Suppressor macrophage treated with lipopolysaccharide for 4 hours (primary cell): ENCODE results near the gene PNPLA6.
"Not testable (repeated sequence)": the region's sequence is repeated elsewhere in the genome, so short reads cannot be mapped to it uniquely, and the experiment has no call there.

ENCODE experiments used
- DNase-seq: peaks from one replicate; pipeline ENCODE4 v3.0.0-alpha.2; 2020

Gene PNPLA6

DNA sequence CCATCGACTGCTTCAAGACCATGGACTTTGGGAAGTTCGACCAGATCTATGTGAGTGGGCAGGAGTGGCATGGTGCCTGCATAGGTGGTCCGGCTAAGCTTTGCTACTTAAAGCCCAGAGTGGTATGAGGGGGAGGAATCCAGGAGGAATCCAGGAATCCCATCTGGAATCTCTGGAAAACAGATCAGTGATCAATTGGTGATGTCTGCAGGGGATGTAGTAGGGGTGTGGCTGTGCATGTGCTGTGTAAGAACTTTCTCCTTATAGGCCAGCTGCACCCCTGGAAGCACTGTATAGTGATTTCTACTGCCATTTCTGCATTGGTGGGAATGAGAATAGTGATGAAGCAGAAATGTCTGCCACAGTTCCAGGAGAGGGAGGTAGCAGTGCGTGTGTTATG, 23.6 kb downstream of the PNPLA6 start:
- DNase-seq, result no peak

DNA sequence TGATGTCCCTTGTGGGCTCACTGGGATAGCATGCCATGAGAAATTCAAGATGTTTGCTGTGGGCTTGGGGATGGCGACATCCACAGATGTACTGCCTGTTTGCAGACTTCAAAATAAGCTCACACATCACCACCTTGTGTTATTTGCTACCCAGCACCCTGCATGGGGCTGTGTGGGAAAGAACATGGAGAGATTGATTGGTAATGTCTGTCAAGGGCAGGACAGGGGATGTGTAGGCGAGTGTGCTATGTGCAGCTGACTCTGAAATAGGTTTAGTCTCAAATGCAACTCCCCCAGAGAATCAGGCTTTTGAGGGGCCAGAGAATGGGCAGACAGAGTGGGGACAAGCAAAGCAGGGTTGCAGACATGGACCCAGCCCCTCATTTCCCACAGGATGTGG, 24.7 kb downstream of the PNPLA6 start:
- no peak for DNase-seq

DNA sequence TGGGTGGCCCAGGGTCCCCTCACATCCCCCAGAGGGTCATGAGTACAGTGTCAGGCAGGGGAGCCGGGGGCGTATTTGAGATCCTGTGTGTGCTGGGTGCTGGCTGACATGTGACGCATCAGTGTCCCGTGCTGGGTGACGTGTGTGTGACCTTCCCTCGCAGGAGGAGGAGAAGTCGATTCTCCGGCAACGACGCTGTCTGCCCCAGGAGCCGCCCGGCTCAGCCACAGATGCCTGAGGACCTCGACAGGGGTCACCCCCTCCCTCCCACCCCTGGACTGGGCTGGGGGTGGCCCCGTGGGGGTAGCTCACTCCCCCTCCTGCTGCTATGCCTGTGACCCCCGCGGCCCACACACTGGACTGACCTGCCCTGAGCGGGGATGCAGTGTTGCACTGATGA, 25.8 kb downstream of the PNPLA6 start:
- no peak for DNase-seq

DNA sequence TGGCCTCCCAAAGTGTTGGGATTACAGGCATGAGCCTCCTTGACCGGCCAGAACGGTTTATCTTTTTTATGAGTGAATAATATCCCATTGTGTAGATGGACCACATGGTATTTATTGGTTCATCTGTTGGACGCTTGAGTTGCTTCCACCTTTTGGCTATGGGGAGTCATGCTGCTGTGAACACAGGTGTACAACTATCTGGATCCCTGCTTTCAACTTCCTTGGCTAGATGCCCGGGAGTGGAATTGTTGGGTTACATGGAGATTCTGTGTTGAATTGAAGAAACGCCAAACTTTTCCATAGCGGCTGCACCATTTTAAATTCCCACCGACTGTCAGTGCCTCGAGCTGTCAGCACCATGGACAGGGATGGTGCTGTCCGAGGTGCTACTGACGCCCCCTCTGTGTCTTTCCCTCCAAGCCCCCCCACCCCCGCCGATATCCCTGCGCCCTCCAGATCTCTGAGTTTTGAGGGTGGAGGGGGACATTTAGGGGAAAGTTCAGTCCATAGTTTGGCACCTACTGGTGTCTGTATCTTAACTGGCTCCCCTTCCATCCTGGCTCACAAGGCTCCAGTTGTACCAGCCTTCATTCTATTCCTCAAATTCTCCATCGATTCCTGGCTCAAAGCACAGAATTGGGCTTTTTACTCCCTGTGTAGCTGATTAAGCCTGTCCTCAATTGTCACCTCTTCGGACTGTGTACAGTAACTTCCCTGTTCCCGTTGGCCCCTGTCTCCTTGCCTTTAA, 27.3 kb downstream of the PNPLA6 start:
- DNase-seq, result no peak

DNA sequence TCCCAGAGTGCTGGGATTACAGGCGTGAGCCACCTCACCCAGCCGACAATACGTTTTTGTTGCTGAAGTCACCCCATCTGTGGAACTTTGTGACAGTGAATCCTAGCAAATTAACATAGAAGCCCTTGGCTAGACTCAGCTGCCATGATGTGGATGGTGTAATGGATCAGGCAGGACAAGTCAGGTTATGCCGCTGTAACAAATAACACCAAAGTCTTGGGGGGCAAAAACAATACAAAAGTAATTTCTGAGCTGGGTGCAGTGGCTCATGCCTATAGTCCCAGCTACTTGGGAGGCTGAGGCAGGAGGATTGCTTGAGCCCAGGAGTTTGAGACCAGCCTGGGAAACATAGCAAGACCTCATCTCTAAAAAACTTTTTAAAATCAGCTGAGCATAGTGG, 29.3 kb downstream of the PNPLA6 start:
- no peak for DNase-seq

DNA sequence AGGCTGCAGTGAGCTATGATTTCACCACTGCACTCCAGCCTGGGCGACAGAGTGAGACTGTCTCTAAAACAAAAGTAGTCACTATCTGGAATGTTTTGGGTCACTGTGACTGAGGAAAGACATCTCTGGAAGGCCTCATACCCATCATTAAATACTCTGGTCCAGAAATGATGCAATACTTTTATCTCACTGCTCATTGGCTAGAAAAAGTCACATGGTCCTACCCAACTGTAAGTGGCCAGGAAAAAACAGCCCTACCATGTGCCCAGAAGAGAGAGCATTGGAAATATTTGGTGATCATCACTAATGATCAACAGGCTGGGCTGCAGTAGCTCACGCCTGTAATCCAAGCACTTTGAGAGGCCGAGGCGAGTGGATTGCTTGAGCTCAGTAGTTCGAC, 29.8 kb downstream of the PNPLA6 start:
- DNase-seq, result no peak

DNA sequence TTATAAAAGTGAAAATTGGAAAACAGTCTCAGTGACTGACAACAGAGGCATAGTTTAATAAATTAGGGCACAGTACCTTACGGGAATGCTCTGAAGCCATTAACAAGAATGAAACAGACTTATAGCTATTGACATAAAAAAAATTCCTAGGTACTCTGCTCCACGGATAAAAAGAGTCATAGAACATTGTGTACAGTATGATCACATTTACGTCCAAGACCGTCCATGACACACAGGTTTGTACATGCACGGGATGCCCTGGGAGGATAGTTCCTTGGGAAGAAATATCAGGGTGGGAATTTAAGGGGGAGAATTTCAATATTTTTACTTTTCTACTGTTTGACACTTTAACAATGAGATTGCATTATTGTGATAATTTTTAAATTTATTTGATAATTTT, 35.2 kb downstream of the PNPLA6 start:
- no peak for DNase-seq

DNA sequence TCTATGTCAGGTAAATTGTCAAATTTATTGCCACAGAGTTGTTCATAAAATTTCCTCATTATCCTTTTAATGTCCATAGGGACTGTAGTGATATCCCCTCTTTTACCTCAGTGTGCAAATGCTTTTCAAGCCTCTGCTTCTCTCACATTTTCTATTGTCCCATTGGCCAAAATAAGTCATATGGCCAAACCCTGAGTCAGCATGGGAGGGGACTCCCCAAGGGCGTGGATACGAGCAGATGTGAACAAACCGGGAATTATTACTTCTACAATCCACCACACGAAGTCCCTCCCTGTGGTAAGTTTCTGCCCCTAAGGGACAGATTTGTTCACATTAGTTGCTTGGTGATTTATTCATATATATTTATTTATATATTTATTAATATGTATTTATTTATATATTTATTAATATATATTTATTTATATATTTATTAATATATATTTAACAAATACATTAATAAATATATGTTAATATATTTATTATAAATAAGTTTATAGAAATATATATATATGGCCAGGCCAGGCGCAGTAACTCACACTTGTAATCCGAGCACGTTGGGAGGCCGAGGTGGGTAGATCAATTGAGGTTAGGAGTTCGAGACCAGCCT, 40.0 kb downstream of the PNPLA6 start:
- peak; percentile 70 for DNase-seq

DNA sequence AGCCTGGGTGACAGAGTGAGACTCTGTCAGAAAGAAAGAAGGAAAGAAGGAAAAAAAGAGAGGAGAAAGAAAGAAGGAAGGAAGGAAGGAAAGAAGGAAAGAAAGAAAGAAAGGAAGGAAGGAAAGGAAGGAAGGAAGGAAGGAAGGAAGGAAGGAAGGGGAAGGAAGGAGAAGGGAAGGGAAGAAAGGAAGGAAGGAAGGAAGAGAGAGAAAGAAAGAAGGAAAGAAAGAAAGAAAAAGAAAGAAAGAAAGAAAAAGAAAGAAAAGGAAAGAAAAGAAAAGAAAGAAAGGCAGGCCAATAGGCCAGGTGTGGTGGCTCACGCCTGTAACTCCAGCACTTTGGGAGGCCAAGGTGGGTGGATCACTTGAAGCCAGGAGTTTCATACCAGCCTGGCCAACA, 41.9 kb downstream of the PNPLA6 start:
- DNase-seq, result not testable (repeated sequence)

DNA sequence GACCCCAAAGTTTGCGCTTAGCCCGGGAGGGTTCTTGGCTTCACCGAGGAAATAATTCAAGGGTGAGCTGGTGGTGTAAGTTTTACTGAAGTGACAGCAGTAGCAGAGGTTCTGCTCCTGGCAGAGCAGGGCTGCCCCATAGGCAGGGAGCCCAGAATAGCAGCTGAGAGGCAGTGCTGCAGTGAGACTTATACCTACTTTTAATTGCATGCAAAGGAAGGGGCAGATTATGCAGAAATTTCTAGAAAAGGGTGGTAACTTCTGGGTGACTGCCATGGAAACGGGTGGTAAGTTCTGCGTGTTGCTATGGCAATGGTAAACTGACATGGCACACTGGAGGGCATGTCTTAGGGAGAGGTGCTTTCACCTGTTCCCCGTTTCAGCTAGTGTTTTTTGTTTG, 42.6 kb downstream of the PNPLA6 start:
- DNase-seq, result no peak

DNA sequence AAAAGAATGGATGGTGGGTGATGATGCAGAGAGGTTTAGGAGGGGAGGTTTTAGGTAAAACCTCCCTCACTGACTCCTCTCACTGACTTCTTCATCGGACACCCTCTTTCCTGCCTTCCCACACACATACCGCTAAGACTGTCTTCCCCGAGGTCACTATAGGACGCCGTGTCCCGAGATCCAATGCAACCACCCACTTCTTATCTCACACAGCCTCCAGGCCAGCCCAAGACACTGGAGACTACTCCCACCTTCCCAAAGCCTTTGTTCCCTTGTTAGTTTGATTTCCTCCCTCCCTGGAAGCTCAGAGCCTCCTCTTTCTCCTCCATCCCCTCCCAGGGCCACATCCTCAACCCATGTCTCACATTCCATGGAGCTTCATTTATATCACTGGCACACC, 43.7 kb downstream of the PNPLA6 start:
- no peak for DNase-seq

DNA sequence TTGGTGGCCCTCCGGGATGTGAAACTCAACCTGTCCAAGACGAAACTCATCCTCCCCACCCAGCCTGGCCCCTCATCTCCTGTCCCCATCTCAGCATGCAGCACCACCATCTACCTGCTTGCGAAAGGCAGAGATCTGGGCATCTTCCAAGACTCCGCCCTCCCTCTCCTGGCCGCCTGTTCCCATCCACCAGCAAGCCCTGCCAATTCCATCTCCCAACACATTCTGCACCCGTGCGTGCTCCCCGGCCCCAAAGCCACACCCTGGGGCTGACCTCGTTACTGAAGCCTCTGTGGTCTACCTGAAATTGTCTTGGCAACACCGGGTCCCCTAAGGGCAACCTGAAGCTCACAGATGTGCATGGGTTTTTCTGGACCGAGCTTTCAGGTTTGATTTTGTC, 46.9 kb downstream of the PNPLA6 start:
- no peak for DNase-seq

DNA sequence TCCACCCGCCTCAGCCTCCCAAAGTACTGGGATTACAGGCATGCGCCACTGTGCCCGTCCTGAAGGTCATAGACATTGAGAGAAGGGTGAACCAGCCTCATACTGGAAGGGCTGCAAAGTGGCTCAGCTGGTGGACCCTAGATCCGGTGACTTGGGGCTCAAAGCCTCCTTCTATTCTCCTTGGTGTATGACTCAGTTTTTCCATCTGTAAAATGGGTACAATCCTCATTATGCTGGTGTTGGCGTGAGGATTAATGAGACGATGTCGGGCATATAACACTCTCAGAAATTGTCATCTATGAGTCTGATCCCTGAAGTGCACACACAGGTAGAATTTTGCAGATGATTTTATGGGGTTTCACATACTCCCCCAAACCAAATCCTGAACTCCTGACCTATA, 54.3 kb downstream of the PNPLA6 start:
- no peak for DNase-seq

DNA sequence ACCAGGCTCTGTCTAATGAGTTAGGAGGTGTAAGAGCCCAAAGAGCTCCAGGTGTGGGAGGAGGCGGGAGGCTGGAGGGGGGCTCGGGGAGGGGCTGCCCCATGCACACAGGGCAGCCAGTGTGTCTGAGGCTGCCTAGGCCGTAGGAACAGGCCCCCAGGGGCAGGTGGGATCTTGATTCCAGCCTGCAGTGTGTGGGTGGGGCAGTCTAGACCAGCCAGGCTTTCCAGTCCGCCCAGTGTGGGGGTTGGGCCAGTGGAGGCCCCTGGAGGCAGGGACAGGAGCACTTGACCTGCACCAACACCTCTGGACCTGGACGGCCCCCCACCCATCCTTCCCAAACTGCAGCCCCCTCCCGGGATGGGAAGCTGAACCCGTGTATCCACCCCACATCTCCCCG, 54.7 kb downstream of the PNPLA6 start:
- no peak for DNase-seq

DNA sequence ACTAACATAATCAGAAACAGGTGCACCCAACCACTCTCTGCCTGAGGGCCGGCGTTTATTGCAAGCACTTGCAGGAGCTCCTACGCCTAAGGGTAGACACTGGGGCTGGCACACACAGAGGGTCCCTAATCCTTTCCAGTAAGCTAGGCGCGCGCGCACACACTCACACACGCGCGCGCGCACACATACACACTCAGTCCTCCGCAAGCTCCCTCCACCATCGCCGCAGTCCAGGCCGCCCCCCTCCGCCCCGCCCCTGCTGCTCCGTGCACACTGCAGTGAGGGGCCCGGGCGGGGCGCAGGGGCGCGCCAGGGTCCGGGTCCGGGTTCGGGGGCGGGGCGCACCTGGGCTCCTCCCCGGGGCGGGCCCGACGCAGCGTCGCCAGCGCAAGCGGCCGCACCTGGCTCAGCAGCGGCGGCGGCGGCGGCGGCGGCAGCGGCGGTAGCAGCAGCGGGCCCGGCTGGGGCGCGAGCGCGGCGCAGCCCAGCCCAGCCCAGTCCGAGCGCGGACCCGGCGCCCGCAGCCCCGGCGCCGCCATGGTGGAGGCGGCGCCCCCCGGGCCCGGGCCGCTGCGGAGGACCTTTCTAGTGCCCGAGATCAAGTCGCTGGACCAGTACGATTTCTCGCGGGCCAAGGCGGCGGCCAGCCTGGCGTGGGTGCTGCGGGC, 60.1 kb downstream of the PNPLA6 start, which contains the start of gene CAMSAP3:
Gene CAMSAP3 (plus strand): TSS at position 398 of the 668 bp plus-strand sequence. CDS start 140 bp downstream, at position 538.
- peak; percentile 3 for DNase-seq

DNA sequence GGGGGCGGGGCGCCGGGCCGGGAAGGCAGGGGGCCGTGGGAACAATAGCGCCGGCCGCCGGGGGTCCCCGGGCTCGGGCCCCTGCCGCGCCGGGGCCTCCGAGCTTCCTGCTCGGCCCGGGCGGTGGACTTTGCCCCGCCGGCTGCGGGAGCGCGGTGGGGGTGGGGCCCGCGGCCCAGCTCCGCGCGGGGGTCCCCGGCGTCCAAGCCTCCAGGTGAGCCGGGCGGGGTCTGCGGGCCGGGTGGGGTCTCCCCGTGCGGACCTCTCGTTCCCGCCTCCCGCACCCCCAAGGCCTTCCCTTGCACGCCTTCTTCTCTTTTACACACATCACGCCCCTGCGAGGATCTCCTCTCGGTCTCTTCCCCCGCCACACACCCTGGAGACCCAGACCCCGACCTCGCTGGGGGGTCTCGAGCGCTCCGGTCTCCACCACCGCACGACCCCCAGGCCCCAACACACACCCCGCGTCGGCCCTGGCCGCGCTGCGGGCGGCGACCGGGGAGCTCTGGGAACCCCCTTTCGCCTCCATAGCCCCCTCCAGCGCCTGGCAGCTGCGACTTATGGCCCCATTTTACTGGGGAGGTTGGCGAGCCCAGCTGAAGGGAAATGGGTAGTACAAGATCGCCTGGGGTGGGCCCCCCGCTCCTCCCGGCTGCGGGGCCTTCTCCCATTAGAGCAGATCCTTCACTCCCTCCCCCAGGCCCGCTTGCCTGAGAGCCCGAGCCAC, 60.9 kb downstream of the PNPLA6 start:
- no peak for DNase-seq

DNA sequence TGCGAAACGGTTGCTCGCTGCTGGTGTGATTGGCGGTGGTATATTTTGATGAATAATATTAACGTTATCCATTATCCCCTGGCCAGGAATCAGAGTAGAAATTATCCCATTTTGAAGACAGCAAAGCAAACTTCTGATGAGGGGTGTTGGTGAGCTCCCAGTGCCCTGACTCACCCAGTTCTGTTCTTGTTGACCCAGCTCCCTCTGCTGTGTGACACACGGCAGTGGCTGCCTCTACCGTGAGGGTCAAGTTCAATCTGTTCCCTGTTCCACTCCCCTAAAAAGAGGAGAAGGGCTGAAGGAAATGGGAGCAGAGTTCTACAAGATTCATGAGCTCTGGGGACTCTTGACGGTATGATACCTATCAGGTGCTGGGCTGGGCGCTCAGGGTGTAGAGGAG, 62.2 kb downstream of the PNPLA6 start:
- no peak for DNase-seq

DNA sequence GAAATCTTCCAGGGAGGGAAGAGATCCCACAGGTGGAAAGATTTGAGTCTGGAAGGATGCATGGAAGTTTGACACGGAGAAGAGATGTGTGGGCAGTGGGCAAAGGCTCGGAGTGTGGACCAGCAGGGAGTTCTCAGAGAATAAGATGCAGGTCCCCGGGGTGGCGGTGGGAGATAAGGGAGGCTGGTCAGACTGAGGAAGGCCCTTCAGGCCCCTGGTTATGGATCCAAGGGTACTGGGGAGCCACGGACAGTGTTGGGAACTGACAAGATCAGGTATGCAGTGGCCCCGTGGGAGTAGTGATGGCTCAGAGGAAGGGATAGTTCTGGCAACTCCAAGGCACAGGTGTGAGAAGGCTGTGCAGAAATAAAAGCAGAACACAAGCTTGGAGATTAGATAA, 62.7 kb downstream of the PNPLA6 start:
- no peak for DNase-seq

DNA sequence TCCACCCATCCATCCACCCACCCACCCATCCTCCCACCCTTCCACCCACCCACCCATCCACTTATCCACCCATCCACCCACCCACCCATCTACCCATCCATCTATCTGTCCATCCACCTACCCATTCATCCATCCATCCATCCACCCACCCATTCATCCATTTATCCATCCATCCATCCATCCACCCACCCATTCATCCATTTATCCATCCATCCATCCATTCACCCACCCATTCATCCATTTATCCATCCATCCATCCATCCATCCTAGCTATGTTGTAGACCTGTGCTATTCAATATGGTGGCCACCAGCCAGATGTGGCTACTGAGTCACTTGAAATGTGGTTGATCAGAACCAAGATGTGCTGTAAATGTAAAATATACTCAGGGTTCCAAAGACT, 65.2 kb downstream of the PNPLA6 start:
- no peak for DNase-seq

DNA sequence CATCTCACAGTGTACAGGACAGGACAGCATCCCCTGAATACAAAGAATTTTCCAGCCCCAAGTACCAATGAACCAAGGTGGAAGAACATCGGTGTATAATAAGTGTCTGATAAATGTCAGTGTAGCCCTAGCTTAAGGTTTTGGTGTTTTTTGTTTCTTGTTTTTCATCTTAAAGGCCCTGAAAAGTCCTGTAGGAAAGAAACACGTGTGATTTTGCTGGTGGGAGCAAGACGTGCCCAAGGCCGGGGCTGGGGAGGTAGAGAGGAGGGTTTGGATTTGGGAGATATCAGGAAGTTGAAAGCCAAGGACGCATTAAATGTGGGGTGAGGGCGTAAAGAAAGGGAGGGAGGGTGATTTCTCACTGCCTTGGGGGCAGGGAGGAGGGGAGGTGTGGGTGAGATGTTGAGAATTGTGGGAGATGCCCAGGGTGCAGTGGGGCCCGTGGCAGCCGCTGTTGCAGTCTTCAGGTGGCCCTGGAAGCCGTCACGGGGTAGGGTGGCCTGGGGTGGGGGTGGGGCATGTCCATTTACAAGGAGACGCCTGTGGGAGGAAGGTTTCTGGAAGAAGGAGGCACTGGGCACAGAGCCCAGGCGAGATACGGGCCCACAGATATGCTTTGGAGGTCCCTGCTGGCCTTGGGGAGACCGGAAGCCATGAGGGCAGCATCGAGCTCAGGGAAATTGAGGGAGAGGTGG, 66.9 kb downstream of the PNPLA6 start:
- DNase-seq, result no peak

DNA sequence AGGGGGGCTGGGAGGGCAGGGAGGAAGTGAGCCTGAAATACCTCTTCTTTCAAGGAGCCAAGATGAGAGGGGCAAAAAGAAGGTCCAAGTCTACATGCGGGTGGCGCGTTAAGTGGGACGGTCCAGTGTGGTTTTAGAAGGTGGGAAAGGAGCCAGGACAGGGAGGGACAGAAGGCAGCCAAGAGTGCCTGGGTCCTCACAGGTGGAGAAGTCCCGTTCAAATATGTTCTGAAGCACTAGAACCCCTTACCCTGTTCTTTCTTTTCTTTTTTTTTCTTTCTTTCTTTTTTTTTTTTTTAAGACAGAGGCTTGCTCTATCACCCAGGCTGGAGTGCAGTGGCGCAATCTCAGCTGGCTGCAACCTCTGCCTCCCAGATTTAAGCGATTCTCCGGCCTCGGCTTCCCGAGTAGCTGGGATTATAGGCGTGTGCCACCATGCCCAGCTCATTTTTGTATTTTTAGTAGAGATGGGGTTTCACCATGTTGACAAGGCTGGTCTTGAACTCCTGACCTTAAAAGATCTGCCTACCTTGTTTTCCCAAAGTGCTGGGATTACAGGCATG, 67.5 kb downstream of the PNPLA6 start:
- DNase-seq, result no peak

DNA sequence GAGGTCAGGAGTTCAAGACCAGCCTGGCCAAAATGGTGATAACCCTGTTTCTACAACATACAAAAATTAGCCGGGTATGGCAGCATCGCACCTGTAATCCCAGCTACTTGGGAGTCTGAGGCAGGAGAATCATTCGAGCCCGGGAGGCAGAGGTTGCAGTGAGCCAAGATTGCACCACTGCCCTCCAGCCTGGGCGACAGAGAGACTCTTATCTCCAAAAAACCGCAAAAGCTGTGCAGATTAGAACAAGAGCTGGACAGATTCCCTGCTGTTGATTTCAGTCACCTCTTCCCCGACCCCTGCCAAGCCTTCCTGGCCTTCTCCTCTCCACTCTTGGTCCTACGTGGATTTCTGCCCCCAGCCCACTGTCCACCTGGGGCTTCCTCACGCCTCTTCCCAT, 68.4 kb downstream of the PNPLA6 start:
- no peak for DNase-seq
